ENCODE data around the gene CDH8. TPM values are rescaled to one million over a fixed set of nuclear protein-coding genes. Genes with fewer than 3 reads are reported as not detected.

The CDH8 gene
- total RNA-seq, 1 donor from 2014 or later = 0.98 TPM

- no peaks in the 10 kb centered on the region for H3K9me3 ChIP-seq
- H3K27ac ChIP-seq = no peak overlapping the region
- no peak overlapping the region for H3K4me3 ChIP-seq
- no peaks in the 10 kb centered on the region for H3K36me3 ChIP-seq
- H3K27me3 ChIP-seq = no peaks in the 10 kb centered on the region
- no peaks in the 10 kb centered on the region for H3K4me1 ChIP-seq
- intact Hi-C loops (cut with DNase I) = no loop called here
- DNase-seq (ENCODE audit: extremely low spot score in 2 of 2) = no peak
- TF ChIP-seq POLR2AphosphoS5 (IDR thresholded peaks at IDR 0.05; ENCODE audit: insufficient read depth in 1 of 2, low read depth in 1 of 2) = no peak
- TF ChIP-seq POLR2A (IDR thresholded peaks at IDR 0.05) = no peak
- TF ChIP-seq, protein P1, sequence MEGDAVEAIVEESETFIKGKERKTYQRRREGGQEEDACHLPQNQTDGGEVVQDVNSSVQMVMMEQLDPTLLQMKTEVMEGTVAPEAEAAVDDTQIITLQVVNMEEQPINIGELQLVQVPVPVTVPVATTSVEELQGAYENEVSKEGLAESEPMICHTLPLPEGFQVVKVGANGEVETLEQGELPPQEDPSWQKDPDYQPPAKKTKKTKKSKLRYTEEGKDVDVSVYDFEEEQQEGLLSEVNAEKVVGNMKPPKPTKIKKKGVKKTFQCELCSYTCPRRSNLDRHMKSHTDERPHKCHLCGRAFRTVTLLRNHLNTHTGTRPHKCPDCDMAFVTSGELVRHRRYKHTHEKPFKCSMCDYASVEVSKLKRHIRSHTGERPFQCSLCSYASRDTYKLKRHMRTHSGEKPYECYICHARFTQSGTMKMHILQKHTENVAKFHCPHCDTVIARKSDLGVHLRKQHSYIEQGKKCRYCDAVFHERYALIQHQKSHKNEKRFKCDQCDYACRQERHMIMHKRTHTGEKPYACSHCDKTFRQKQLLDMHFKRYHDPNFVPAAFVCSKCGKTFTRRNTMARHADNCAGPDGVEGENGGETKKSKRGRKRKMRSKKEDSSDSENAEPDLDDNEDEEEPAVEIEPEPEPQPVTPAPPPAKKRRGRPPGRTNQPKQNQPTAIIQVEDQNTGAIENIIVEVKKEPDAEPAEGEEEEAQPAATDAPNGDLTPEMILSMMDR (IDR thresholded peaks at IDR 0.05) = no peak
Observed at GRCh38 chr16:61998460-61998859, 37.8 kb downstream of the CDH8 start.

GRCh38 chr16:61993108-61993507 is 43.1 kb downstream of the CDH8 start:
- Histone ChIP-seq H3K4me3 (no peak overlapping the region), H3K9me3 (no peaks in the 10 kb centered on the region), H3K27ac (no peak overlapping the region), H3K27me3 (no peaks in the 10 kb centered on the region), H3K4me1 (no peaks in the 10 kb centered on the region), H3K36me3 (no peaks in the 10 kb centered on the region)
- DNase-seq (ENCODE audit: extremely low spot score in 2 of 2) = no peak
- intact Hi-C loops (cut with DNase I) = loop anchor here (5.0 kb wide), 1 partner anchor 181 kb away; no protein-coding TSS in a partner anchor
- TF ChIP-seq POLR2AphosphoS5 (IDR thresholded peaks at IDR 0.05; ENCODE audit: insufficient read depth in 1 of 2, low read depth in 1 of 2) (no peak), POLR2A (IDR thresholded peaks at IDR 0.05) (no peak)
- TF ChIP-seq, protein P1 (IDR thresholded peaks at IDR 0.05) = no peak

GRCh38 chr16:61987474-61988012 is 48.7 kb downstream of the CDH8 start:
- DNase-seq (ENCODE audit: extremely low spot score in 2 of 2) = no peak
- Histone ChIP-seq H3K27me3 (no peaks in the 10 kb centered on the region), H3K9me3 (no peaks in the 10 kb centered on the region), H3K4me1 (no peaks in the 10 kb centered on the region), H3K27ac (no peak overlapping the region), H3K4me3 (no peak overlapping the region), H3K36me3 (no peaks in the 10 kb centered on the region)
- intact Hi-C loops (cut with DNase I) = no loop called here
- TF ChIP-seq, protein P1 (IDR thresholded peaks at IDR 0.05) = no peak
- TF ChIP-seq POLR2A (IDR thresholded peaks at IDR 0.05) = no peak
- TF ChIP-seq POLR2AphosphoS5 (IDR thresholded peaks at IDR 0.05; ENCODE audit: insufficient read depth in 1 of 2, low read depth in 1 of 2) = no peak

- Histone ChIP-seq H3K27me3 (no peaks in the 10 kb centered on the region), H3K4me3 (no peak overlapping the region), H3K36me3 (no peaks in the 10 kb centered on the region), H3K9me3 (no peaks in the 10 kb centered on the region), H3K27ac (no peak overlapping the region), H3K4me1 (no peaks in the 10 kb centered on the region)
- no peak for DNase-seq (ENCODE audit: extremely low spot score in 2 of 2)
- intact Hi-C loops (cut with DNase I) = no loop called here
- TF ChIP-seq, protein P1 (IDR thresholded peaks at IDR 0.05) = no peak
- TF ChIP-seq POLR2A (IDR thresholded peaks at IDR 0.05) (no peak), POLR2AphosphoS5 (IDR thresholded peaks at IDR 0.05; ENCODE audit: insufficient read depth in 1 of 2, low read depth in 1 of 2) (no peak)
Observed at GRCh38 chr16:61969077-61969382, 67.2 kb downstream of the CDH8 start.

GRCh38 chr16:61968242-61969076 is 67.8 kb downstream of the CDH8 start:
- Histone ChIP-seq H3K9me3 (no peaks in the 10 kb centered on the region), H3K27me3 (no peaks in the 10 kb centered on the region), H3K4me1 (no peaks in the 10 kb centered on the region), H3K4me3 (no peak overlapping the region), H3K36me3 (no peaks in the 10 kb centered on the region), H3K27ac (no peak overlapping the region)
- TF ChIP-seq, protein P1 (IDR thresholded peaks at IDR 0.05) = no peak
- no peak for TF ChIP-seq POLR2AphosphoS5 (IDR thresholded peaks at IDR 0.05; ENCODE audit: insufficient read depth in 1 of 2, low read depth in 1 of 2)
- no peak for TF ChIP-seq POLR2A (IDR thresholded peaks at IDR 0.05)
- no peak for DNase-seq (ENCODE audit: extremely low spot score in 2 of 2)
- intact Hi-C loops (cut with DNase I) = no loop called here

All from vagina (tissue), 2 donors.